NCI-H1092 treated with DMSO at 0.1 percent for 48 hours (cell line): ENCODE results near the gene WRAP73.
"Not testable (repeated sequence)": the region's sequence is repeated elsewhere in the genome, so short reads cannot be mapped to it uniquely, and the experiment has no call there.

ENCODE experiments used
- DNase-seq: peaks from one replicate; lab custom pipeline; 2025; lab: John Stamatoyannopoulos, UW

WRAP73 gene

GRCh38 chr1:3630161-3630611 lies 19.7 kb downstream of the WRAP73 start:
- no peak for DNase-seq

- no peak for DNase-seq
Observed at GRCh38 chr1:3629561-3630160, 20.2 kb downstream of the WRAP73 start.

GRCh38 chr1:3628445-3628844 lies 21.5 kb downstream of the WRAP73 start:
- DNase-seq: no peak

- no peak for DNase-seq
Observed at GRCh38 chr1:3627515-3628253, 22.2 kb downstream of the WRAP73 start.

GRCh38 chr1:3626025-3626424 lies 23.9 kb downstream of the WRAP73 start:
- no peak for DNase-seq

GRCh38 chr1:3625151-3625907 lies 24.6 kb downstream of the WRAP73 start:
- DNase-seq: peak; percentile 6

- peak; percentile 91 for DNase-seq
Observed at GRCh38 chr1:3624200-3625136, 25.4 kb downstream of the WRAP73 start, which contains the start of gene TPRG1L. TPRG1L (plus strand) TSS chr1:3625015; CDS start chr1:3625073, 58 bp downstream.

- DNase-seq: no peak
Observed at GRCh38 chr1:3623441-3624199, 26.3 kb downstream of the WRAP73 start.

GRCh38 chr1:3622102-3622501 lies 27.8 kb downstream of the WRAP73 start:
- not testable (repeated sequence) for DNase-seq

- not testable (repeated sequence) for DNase-seq
Observed at GRCh38 chr1:3621151-3621671, 28.7 kb downstream of the WRAP73 start.

GRCh38 chr1:3620708-3621107 lies 29.2 kb downstream of the WRAP73 start:
- no peak for DNase-seq

GRCh38 chr1:3618881-3619671 lies 30.8 kb downstream of the WRAP73 start:
- peak; percentile 32 for DNase-seq

GRCh38 chr1:3618531-3618880 lies 31.4 kb downstream of the WRAP73 start:
- no peak for DNase-seq

- DNase-seq: no peak
Observed at GRCh38 chr1:3617806-3618345, 32.0 kb downstream of the WRAP73 start.

- DNase-seq: no peak
Observed at GRCh38 chr1:3616861-3617260, 33.0 kb downstream of the WRAP73 start.

- no peak for DNase-seq
Observed at GRCh38 chr1:3614755-3615742, 34.9 kb downstream of the WRAP73 start.

GRCh38 chr1:3612123-3612522 lies 37.8 kb downstream of the WRAP73 start:
- DNase-seq: no peak
